ENCODE measurements around the gene IL17B.

Gene IL17B

DNA sequence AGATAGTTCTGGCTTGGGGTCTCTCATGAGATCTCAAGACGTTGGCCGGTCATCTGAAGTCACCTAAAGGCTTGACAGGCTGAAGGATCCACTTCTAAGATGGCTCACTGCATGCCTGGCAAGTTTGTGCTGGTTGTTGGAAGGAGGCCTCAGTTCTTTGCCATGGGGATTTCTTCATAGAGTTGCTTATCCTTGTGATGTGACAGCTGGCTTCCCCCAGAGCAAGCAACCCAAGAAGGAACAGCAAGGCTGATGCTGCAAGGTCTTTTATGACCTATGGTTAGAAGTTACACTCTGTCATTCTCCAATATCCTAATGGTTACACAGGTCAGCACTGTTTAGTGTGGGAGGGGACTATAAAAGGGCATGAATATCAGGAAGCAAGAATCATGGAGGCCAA lies 54.5 kb downstream of the IL17B start:
- no peak for DNase-seq (ENCODE audit: low read depth, low spot score)

All from iPS DF 19.7 (cell line).